OCI-LY1 (cell line): ENCODE results near the gene CHN1.

Experiments used
- H2AFZ ChIP-seq: fragments of 200-600 bp; sonication (generic), shearing (Covaris generic); 2 replicates; pipeline ENCODE4 v1.6.0; 2014; ENCODE audit warnings: antibody characterized with exemption, mild to moderate bottlenecking, low read length
- H3F3A ChIP-seq: fragments of 200-600 bp; sonication (generic), shearing (Covaris generic); 2 replicates; pipeline ENCODE4 v1.6.0; 2014; ENCODE audit warnings: mild to moderate bottlenecking, antibody characterized with exemption, low read length, moderate library complexity; ENCODE audit not compliant: insufficient read depth
- H3K27ac ChIP-seq: fragments of 200-600 bp; sonication (generic); 2 replicates; pipeline ENCODE4 v1.5.1; 2014; ENCODE audit warnings: low read length, mixed run types, mild to moderate bottlenecking, low read depth; ENCODE audit not compliant: poor library complexity, severe bottlenecking
- H3K27me3 ChIP-seq: fragments of 200-600 bp; sonication (generic); 2 replicates; pipeline ENCODE4 v1.6.0; 2014; ENCODE audit warnings: antibody characterized with exemption, mild to moderate bottlenecking, low read length, moderate library complexity; ENCODE audit not compliant: insufficient read depth
- H3K36me3 ChIP-seq: fragments of 200-600 bp; sonication (generic); 2 replicates; pipeline ENCODE4 v1.6.1; 2014; ENCODE audit warnings: mild to moderate bottlenecking, antibody characterized with exemption, low read length, moderate library complexity, mixed read lengths; ENCODE audit not compliant: insufficient read depth
- H3K4me1 ChIP-seq: fragments of 200-600 bp; sonication (generic); 2 replicates; pipeline ENCODE4 v1.5.1; 2014; ENCODE audit warnings: mild to moderate bottlenecking, low read length, moderate library complexity; ENCODE audit not compliant: insufficient read depth, severe bottlenecking
- H3K4me2 ChIP-seq: fragments of 200-600 bp; sonication (generic), shearing (Covaris generic); 2 replicates; pipeline ENCODE4 v1.6.1; 2014; ENCODE audit warnings: low read length
- H3K4me3 ChIP-seq: fragments of 200-600 bp; sonication (generic); 2 replicates; pipeline ENCODE4 v1.5.1; 2014; ENCODE audit warnings: low read length, low read depth, mild to moderate bottlenecking, mixed read lengths; ENCODE audit not compliant: poor library complexity, severe bottlenecking
- H3K79me2 ChIP-seq: fragments of 200-600 bp; shearing (Covaris generic); 2 replicates; pipeline ENCODE4 v1.6.1; 2016; ENCODE audit warnings: mixed run types, low read length, mixed read lengths; ENCODE audit not compliant: insufficient read depth
- H3K9ac ChIP-seq: fragments of 200-600 bp; sonication (generic), shearing (Covaris generic); 2 replicates; pipeline ENCODE4 v1.6.1; 2014; ENCODE audit warnings: mild to moderate bottlenecking, low read length, mixed read lengths
- H3K9me2 ChIP-seq: fragments of 200-600 bp; sonication (generic), shearing (Covaris generic); 2 replicates; pipeline ENCODE4 v1.6.1; 2014; ENCODE audit warnings: low read depth, mild to moderate bottlenecking, low read length, mixed read lengths
- H3K9me3 ChIP-seq: fragments of 200-600 bp; shearing (Covaris generic); 2 replicates; pipeline ENCODE4 v1.6.1; 2014; ENCODE audit warnings: low read length, mixed read lengths
- H4K20me1 ChIP-seq: fragments of 200-600 bp; sonication (generic), shearing (Covaris generic); 2 replicates; pipeline ENCODE4 v1.6.0; 2016; ENCODE audit warnings: mild to moderate bottlenecking, low read length; ENCODE audit not compliant: insufficient read depth
- CTCF ChIP-seq: fragments of 200-600 bp; sonication (generic), shearing (Covaris generic); IDR thresholded peaks from 2 replicates; pipeline ENCODE4 v1.5.1; 2017; ENCODE audit warnings: mild to moderate bottlenecking, antibody characterized with exemption, low read length, moderate library complexity, mixed read lengths
- EZH2 ChIP-seq: fragments of 200-600 bp; sonication (generic), shearing (Covaris generic); IDR thresholded peaks from 2 replicates; pipeline ENCODE4 v1.8.0; 2017; ENCODE audit warnings: borderline replicate concordance, mixed run types, mild to moderate bottlenecking, antibody characterized with exemption, low read length, moderate library complexity, mixed read lengths

The CHN1 gene

DNA sequence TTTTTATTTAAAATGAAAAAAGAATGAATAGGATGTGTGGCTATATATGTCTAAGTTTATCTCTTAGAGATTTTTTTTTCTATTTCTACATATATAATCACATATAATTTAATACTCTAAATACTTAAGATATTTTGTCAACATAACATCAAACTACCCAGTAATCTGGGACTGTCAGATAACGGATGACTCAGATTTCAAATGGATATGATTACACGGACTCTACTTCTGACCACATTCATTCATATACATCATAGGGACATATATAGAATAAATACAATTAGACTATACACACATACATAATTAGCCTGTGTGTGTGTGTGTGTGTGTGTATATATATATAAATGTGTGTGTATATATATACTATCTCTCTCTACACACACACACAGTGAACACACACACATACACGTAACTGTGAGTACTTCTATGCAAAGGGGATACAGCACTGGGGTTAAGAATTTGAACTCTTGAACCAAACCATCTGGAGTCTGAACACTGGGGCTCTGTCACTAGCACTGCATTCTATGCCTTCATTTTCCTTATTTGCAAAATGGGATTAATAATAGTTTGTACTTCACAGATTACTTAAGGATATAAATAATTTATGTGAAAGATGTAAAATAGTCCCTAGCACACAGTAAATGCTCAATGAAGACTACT, 59.5 kb downstream of the CHN1 start:
- Histone ChIP-seq H3K27me3 (no peaks in the 10 kb centered on the region), H3K4me2 (no peak overlapping the region), H3K4me3 (no peak overlapping the region), H3K9ac (no peak overlapping the region), H3K9me3 (no peaks in the 10 kb centered on the region), H4K20me1 (no peaks in the 10 kb centered on the region), H3F3A (no peaks in the 10 kb centered on the region), H2AFZ (no peak overlapping the region), H3K27ac (no peak overlapping the region), H3K36me3 (no peaks in the 10 kb centered on the region), H3K79me2 (no peaks in the 10 kb centered on the region), H3K4me1 (no peaks in the 10 kb centered on the region), H3K9me2 (no peaks in the 10 kb centered on the region)
- TF ChIP-seq CTCF = no peak
- TF ChIP-seq EZH2 = no peak

DNA sequence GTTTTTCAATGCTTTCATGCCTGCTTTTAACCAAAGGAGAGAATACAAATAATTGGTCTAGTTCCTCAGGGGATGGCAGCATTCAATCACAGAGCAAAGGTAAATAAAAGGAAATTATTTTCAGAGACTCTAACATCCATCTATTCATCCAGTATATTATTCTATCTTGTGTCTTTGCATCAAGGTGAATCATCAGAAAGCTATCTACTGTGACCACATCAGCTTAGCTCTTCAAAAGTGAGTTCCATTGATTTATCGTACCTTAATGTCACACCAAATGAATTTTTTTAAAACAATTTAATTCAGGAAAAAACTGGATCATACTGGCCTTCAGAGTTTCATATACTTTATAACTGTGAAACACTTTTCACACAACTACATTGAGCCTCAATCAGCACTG, 66.1 kb downstream of the CHN1 start:
- Histone ChIP-seq H3K79me2 (no peaks in the 10 kb centered on the region), H3K36me3 (no peaks in the 10 kb centered on the region), H3K4me1 (no peaks in the 10 kb centered on the region), H3K9ac (no peak overlapping the region), H3K27ac (no peak overlapping the region), H3F3A (no peaks in the 10 kb centered on the region), H3K4me3 (no peak overlapping the region), H2AFZ (no peak overlapping the region), H3K4me2 (no peak overlapping the region), H3K9me2 (no peaks in the 10 kb centered on the region), H3K27me3 (no peaks in the 10 kb centered on the region), H4K20me1 (no peaks in the 10 kb centered on the region), H3K9me3 (no peaks in the 10 kb centered on the region)
- TF ChIP-seq CTCF (no peak), EZH2 (no peak)

DNA sequence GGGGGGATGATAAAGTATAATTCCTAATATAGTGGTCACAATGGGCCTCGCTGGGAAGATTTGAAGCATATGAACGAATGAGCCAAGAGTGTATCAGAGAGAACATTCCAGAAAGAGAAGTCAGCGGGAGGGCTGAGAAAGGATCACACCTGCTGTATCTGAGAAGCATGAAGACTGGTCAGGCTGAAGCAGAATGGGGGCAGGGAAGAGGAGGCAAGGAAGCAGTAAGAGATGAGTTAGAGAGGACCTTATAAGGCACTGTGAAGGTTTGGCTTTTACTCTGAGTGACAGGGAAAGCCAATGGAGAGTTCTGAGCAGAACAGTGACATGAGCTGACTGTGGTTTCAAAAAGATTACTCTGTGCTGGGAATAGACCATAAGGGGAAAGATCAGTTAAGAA, 73.5 kb downstream of the CHN1 start:
- H4K20me1 ChIP-seq = no peaks in the 10 kb centered on the region

More for the DNA sequence above, 73.5 kb downstream of the CHN1 start:
- Histone ChIP-seq H3K79me2 (no peaks in the 10 kb centered on the region), H3K9ac (no peak overlapping the region), H3K4me3 (no peak overlapping the region), H3K27ac (no peak overlapping the region), H3K4me1 (no peaks in the 10 kb centered on the region), H3K27me3 (no peaks in the 10 kb centered on the region), H3F3A (no peaks in the 10 kb centered on the region), H3K9me2 (no peaks in the 10 kb centered on the region), H3K36me3 (no peaks in the 10 kb centered on the region), H3K4me2 (no peak overlapping the region), H2AFZ (no peak overlapping the region), H3K9me3 (no peaks in the 10 kb centered on the region)
- no peak for TF ChIP-seq EZH2
- no peak for TF ChIP-seq CTCF
